GM12878 (cell line): Measurements from ENCODE around the gene AFF1. TPM values are rescaled to one million over a fixed set of nuclear protein-coding genes. Genes with fewer than 3 reads are reported as not detected.
A peak's percentile ranks its signal among the peaks of the same experiment; 100 is the strongest.

Source experiments
- BCL3 ChIP-seq: IDR thresholded peaks from 2 replicates; pipeline ENCODE4 v1.6.1; 2011; ENCODE audit warnings: borderline replicate concordance, low read depth, mild to moderate bottlenecking, moderate library complexity, low read length; ENCODE audit not compliant: insufficient read depth, poor library complexity, severe bottlenecking
- CHD4 ChIP-seq: fragments of 200-600 bp; sonication (generic); IDR thresholded peaks from 2 replicates; pipeline ENCODE4 v1.6.1; 2016; ENCODE audit warnings: mild to moderate bottlenecking
- CREM ChIP-seq: IDR thresholded peaks from 2 replicates; pipeline ENCODE4 v1.6.1; 2014; ENCODE audit warnings: antibody characterized with exemption, low read depth
- ETV6 ChIP-seq, 2 experiments: fragments of 450-650 bp in 1 of 2; IDR thresholded peaks in 1 of 2; conservative IDR thresholded peaks in 1 of 2; 2 replicates each; pipeline ENCODE4 v1.6.1; 2014; ENCODE audit warnings: antibody characterized with exemption in 1 of 2, borderline replicate concordance in 1 of 2, low read depth in 1 of 2, mild to moderate bottlenecking in 1 of 2, moderate library complexity in 1 of 2
- HCFC1 ChIP-seq: fragments of 150-350 bp; IDR thresholded peaks from 2 replicates; pipeline ENCODE4 v1.6.1; 2014; ENCODE audit warnings: low read length
- HDAC6 ChIP-seq: fragments of 200-600 bp; sonication (generic); IDR thresholded peaks from one replicate; pipeline ENCODE4 v1.8.0; 2017; ENCODE audit warnings: antibody characterized with exemption; ENCODE audit not compliant: unreplicated experiment
- MXI1 ChIP-seq: fragments of 150-350 bp; IDR thresholded peaks from 2 replicates; pipeline ENCODE4 v1.6.1; 2011; ENCODE audit warnings: low read depth, mild to moderate bottlenecking, inconsistent platforms, low read length, improper control_type of control experiment
- PRDM15 ChIP-seq: fragments of 450-650 bp; formaldehyde crosslinking; IDR thresholded peaks from 2 replicates; pipeline ENCODE4 v1.4.0; 2020; ENCODE audit warnings: mild to moderate bottlenecking, moderate library complexity
- RELB ChIP-seq: fragments of 450-650 bp; IDR thresholded peaks from 2 replicates; pipeline ENCODE4 v1.6.1; 2017; ENCODE audit warnings: low read depth, mild to moderate bottlenecking, moderate library complexity
- SKIL ChIP-seq: fragments of 450-650 bp; IDR thresholded peaks from 2 replicates; pipeline ENCODE4 v1.6.1; 2017; ENCODE audit warnings: mild to moderate bottlenecking, low read depth, inconsistent platforms; ENCODE audit not compliant: poor library complexity, severe bottlenecking
- SREBF1 ChIP-seq: IDR thresholded peaks from 2 replicates; pipeline ENCODE4 v1.6.1; 2012; ENCODE audit warnings: mild to moderate bottlenecking, low read length
- ZBTB33 ChIP-seq: fragments of 450-650 bp; IDR thresholded peaks from 2 replicates; pipeline ENCODE4 v1.6.1; 2017; ENCODE audit warnings: mild to moderate bottlenecking
- ZNF217 ChIP-seq: fragments of 450-650 bp; IDR thresholded peaks from 2 replicates; pipeline ENCODE4 v1.6.1; 2017; ENCODE audit warnings: antibody characterized with exemption, mild to moderate bottlenecking
- ZSCAN29 ChIP-seq: fragments of 450-650 bp; IDR thresholded peaks from 2 replicates; pipeline ENCODE4 v1.6.1; 2017; ENCODE audit warnings: mild to moderate bottlenecking, moderate library complexity
- polyA plus RNA-seq, 11 experiments: library from polyadenylated mRNA; depleted of rRNA in 4 of 11; unstranded in 6 of 11; stranded (reverse) in 5 of 11; fragments of >200 nt; fragmentation: Nextera tagmentation in 4 of 11; fragmentation: Illumina TruSeq in 1 of 11; extraction: Ambion mirVana in 4 of 11; extraction: Trizol in 1 of 11; gene quantifications; 1 replicate in 1 of 11; 2 replicates in 10 of 11; pipeline versions ENCODE4 v1.2.1 to v1.2.3, GENCODE V29; 2011 to 2016; ENCODE audit warnings: inconsistent platforms in 2 of 11, missing spikeins in 2 of 11, low read depth in 1 of 11
- total RNA-seq, 4 experiments: library from RNA; depleted of rRNA in 3 of 4; stranded (reverse); fragments of >200 nt in 3 of 4; fragmentation: Illumina TruSeq in 1 of 4; extraction: Trizol in 1 of 4; gene quantifications; 2 replicates each; pipeline versions ENCODE4 v1.2.1 to v1.2.3, GENCODE V29; 2013 to 2021

The AFF1 gene
- total and polyA plus RNA-seq, 10 of the 15 experiments (the other 5 are each of a cell fraction or from before 2014, with no cell fraction given), result 3.5 to 56.1 (median 21.5) TPM

GRCh38 chr4:87019898-87020297 lies 85.1 kb downstream of the AFF1 start (continued):
- TF ChIP-seq ETV6 (conservative IDR thresholded peaks at IDR 0.05 in 1 of 2, IDR thresholded peaks at IDR 0.05 in 1 of 2; ENCODE audit: borderline replicate concordance in 1 of 2, low read depth in 1 of 2) (no peak), ZBTB33 (no peak), PRDM15 (no peak), HCFC1 (no peak), SKIL (peak; percentile 49), CHD4 (no peak), HDAC6 (no peak), ZNF217 (no peak), BCL3 (peak; percentile 35), CREM (no peak), MXI1 (0 out of 2 replicates have a peak, but pooled peaks have one; percentile 23), SREBF1 (no peak), RELB (peak; percentile 73; the same call in 1 of the 2 replicates), ZSCAN29 (no peak)
